Left renal pelvis (tissue), 4 donors: ENCODE data around the gene TAF10. TPM values are rescaled to one million over a fixed set of nuclear protein-coding genes. Genes with fewer than 3 reads are reported as not detected.

Experiments used
- DNase-seq, 4 donors: peaks; one replicate each; pipeline ENCODE4 v3.0.0-alpha.2; 2013; ENCODE audit warnings: low read depth in 4 of 4, low spot score in 3 of 4
- polyA plus RNA-seq, 4 donors: library from polyadenylated mRNA; unstranded; fragments of 120-200 nt; gene quantifications; one replicate each; pipeline ENCODE4 v1.2.1, GENCODE V29; 2013; ENCODE audit not compliant: insufficient read length in 4 of 4

TAF10 gene
- polyA plus RNA-seq, 4 donors, result 62.2 to 93.7 (median 80.0) TPM

GRCh38 chr11:6610591-6610990 lies 1.4 kb downstream of the TAF10 start:
- no peak for DNase-seq

GRCh38 chr11:6609502-6610015 lies 2.5 kb downstream of the TAF10 start:
- no peak for DNase-seq

GRCh38 chr11:6608726-6609501 lies 3.1 kb downstream of the TAF10 start:
- no peak for DNase-seq

- DNase-seq, result no peak
Observed at GRCh38 chr11:6608011-6608410, 4.0 kb downstream of the TAF10 start.

GRCh38 chr11:6607190-6607795 lies 4.7 kb downstream of the TAF10 start:
- DNase-seq, result no peak

GRCh38 chr11:6606471-6607189 lies 5.4 kb downstream of the TAF10 start:
- peak in 3 of 4 donors; percentile 84 to 90 (median 88) for DNase-seq

GRCh38 chr11:6604790-6605189 lies 7.2 kb downstream of the TAF10 start:
- no peak for DNase-seq

- DNase-seq, result peak in 2 of 4 donors; percentile 40 to 58
Observed at GRCh38 chr11:6604081-6604626, 7.9 kb downstream of the TAF10 start.

- DNase-seq, result peak in 3 of 4 donors; percentile 75 to 84 (median 82)
Observed at GRCh38 chr11:6603287-6604080, 8.5 kb downstream of the TAF10 start, which contains the start of the genes ILK and RRP8. ILK (plus strand) TSS chr11:6603774; CDS start chr11:6604272, 498 bp downstream. RRP8 (minus strand) TSS chr11:6603616; CDS start chr11:6603502, 114 bp downstream.

GRCh38 chr11:6602096-6602940 lies 9.7 kb downstream of the TAF10 start:
- no peak for DNase-seq

GRCh38 chr11:6601041-6601461 lies 11.0 kb downstream of the TAF10 start:
- DNase-seq, result no peak

GRCh38 chr11:6599881-6600390 lies 12.1 kb downstream of the TAF10 start:
- DNase-seq, result no peak

- no peak for DNase-seq
Observed at GRCh38 chr11:6599449-6599848, 12.6 kb downstream of the TAF10 start.

GRCh38 chr11:6598555-6598954 lies 13.5 kb downstream of the TAF10 start:
- no peak for DNase-seq

- no peak for DNase-seq
Observed at GRCh38 chr11:6596239-6596877, 15.7 kb downstream of the TAF10 start.

- DNase-seq, result no peak
Observed at GRCh38 chr11:6594142-6594768, 17.8 kb downstream of the TAF10 start.

- no peak for DNase-seq
Observed at GRCh38 chr11:6588018-6588417, 24.0 kb downstream of the TAF10 start.
